K562 (cell line): ENCODE data around the gene LGALS3BP. TPM values are rescaled to one million over a fixed set of nuclear protein-coding genes. Genes with fewer than 3 reads are reported as not detected.

Experiments
- ATAC-seq: fragments of 200-7000 bp; cut with Tn5 transposase; 3 replicates; pipeline ENCODE4 v1.9.1; 2020; ENCODE audit warnings: moderate library complexity
- BruUV-seq: library from RNA; stranded (reverse); fragments of 400-500 nt; replicated peaks from 2 replicates; lab custom pipeline; 2021; lab: Mats Ljungman, UMichigan
- CTCF ChIA-PET: fragments of 300-600 bp; formaldehyde crosslinking; extraction: SDS; loops from one replicate; lab custom pipeline; 2021; ENCODE audit warnings: low intra/inter-chr PET ratio; lab: Yijun Ruan, JAX
- POLR2A ChIA-PET: fragments of 300-600, 350-650 bp; sonication (Branson Sonifier 250); formaldehyde crosslinking; extraction: SDS; loops from one replicate; lab custom pipeline; 2021; ENCODE audit warnings: antibody characterized with exemption, inconsistent platforms; lab: Yijun Ruan, JAX
- DNase-seq, 4 experiments: peaks; one replicate each; pipeline versions ENCODE4 v3.0.0 to v3.0.0-alpha.2; 2011 to 2018; ENCODE audit warnings: low spot score in 3 of 4, mixed read lengths in 3 of 4; ENCODE audit errors: extremely low read depth in 1 of 4
- FAIRE-seq: peaks from 2 replicates; lab custom pipeline; 2011; peaks lifted over from hg19 to GRCh38; lab: Jason Lieb, UNC
- H2AFZ ChIP-seq: 2 replicates; pipeline ENCODE4 v1.6.0; 2011; ENCODE audit warnings: low read depth, low read length, control low read depth, inconsistent platforms
- H3K27ac ChIP-seq: fragments of 200-600 bp; 3 replicates; pipeline ENCODE4 v1.8.0; 2011; ENCODE audit warnings: low read depth, mild to moderate bottlenecking, control low read depth, inconsistent platforms, low read length, moderate library complexity, mixed read lengths; ENCODE audit errors: extremely low read depth
- H3K27me3 ChIP-seq, 2 experiments: fragments of 300-600 bp in 1 of 2; 2 replicates in 1 of 2; 3 replicates in 1 of 2; pipeline versions ENCODE4 v1.6.0 to v1.8.0; 2011; ENCODE audit warnings: inconsistent platforms in 2 of 2, low read length in 2 of 2, mild to moderate bottlenecking in 1 of 2, mixed read lengths in 1 of 2, moderate library complexity in 1 of 2; ENCODE audit not compliant: control insufficient read depth in 2 of 2, insufficient read depth in 2 of 2
- H3K36me3 ChIP-seq: fragments of 300-600 bp; 3 replicates; pipeline ENCODE4 v1.8.0; 2011; ENCODE audit warnings: mild to moderate bottlenecking, low read length, inconsistent platforms; ENCODE audit not compliant: control insufficient read depth, insufficient read depth
- H3K4me1 ChIP-seq, 2 experiments: fragments of 200-600 bp in 1 of 2; replicated peaks in 1 of 2; 2 replicates in 1 of 2; 3 replicates in 1 of 2; pipeline versions ENCODE4 v1.5.1 to v1.8.0; 2011; ENCODE audit warnings: inconsistent platforms in 2 of 2, low read length in 2 of 2, mild to moderate bottlenecking in 1 of 2, mixed read lengths in 1 of 2, moderate library complexity in 1 of 2; ENCODE audit not compliant: control insufficient read depth in 2 of 2, insufficient read depth in 2 of 2
- H3K4me2 ChIP-seq: 2 replicates; pipeline ENCODE4 v1.6.1; 2011; ENCODE audit warnings: low read length, control low read depth, inconsistent platforms, mixed read lengths; ENCODE audit not compliant: insufficient read depth
- H3K4me3 ChIP-seq: fragments of 200-600 bp; sonication (generic), shearing (Covaris generic); 2 replicates; pipeline ENCODE4 v1.5.1; 2016; ENCODE audit warnings: control low read depth, inconsistent platforms
- H3K79me2 ChIP-seq: fragments of 200-600 bp; 3 replicates; pipeline ENCODE4 v1.8.0; 2011; ENCODE audit warnings: low read length, inconsistent platforms; ENCODE audit not compliant: control insufficient read depth, insufficient read depth
- H3K9ac ChIP-seq, 2 experiments: 2 replicates each; pipeline versions ENCODE4 v1.6.0 to v1.6.1; 2011; ENCODE audit warnings: low read depth in 2 of 2, low read length in 2 of 2, control low read depth in 1 of 2, inconsistent platforms in 1 of 2, mild to moderate bottlenecking in 1 of 2, mixed read lengths in 1 of 2; ENCODE audit not compliant: insufficient read depth in 1 of 2
- H3K9me1 ChIP-seq: one replicate; pipeline ENCODE4 v1.6.0; 2011; ENCODE audit warnings: inconsistent platforms, mild to moderate bottlenecking, low read length, moderate library complexity; ENCODE audit not compliant: control insufficient read depth, insufficient read depth
- H3K9me3 ChIP-seq: replicated peaks from 2 replicates; pipeline ENCODE4 v1.5.1; 2011; ENCODE audit warnings: low read depth, low read length, inconsistent platforms; ENCODE audit not compliant: control insufficient read depth, insufficient read depth
- H4K20me1 ChIP-seq: replicated peaks from 2 replicates; pipeline ENCODE4 v1.6.1; 2011; ENCODE audit warnings: low read length, inconsistent platforms, mixed read lengths; ENCODE audit not compliant: control insufficient read depth, insufficient read depth
- DNMT1 ChIP-seq: fragments of 450-650 bp; IDR thresholded peaks from 2 replicates; pipeline ENCODE4 v1.6.1; 2016; ENCODE audit warnings: antibody characterized with exemption, mild to moderate bottlenecking
- E2F6 ChIP-seq, 2 experiments: IDR thresholded peaks; 2 replicates each; pipeline ENCODE4 v1.6.1; 2011; ENCODE audit warnings: borderline replicate concordance in 1 of 2, control low read depth in 1 of 2, low read depth in 1 of 2, low read length in 1 of 2, mild to moderate bottlenecking in 1 of 2, mixed read lengths in 1 of 2, moderate library complexity in 1 of 2; ENCODE audit not compliant: insufficient read depth in 1 of 2, insufficient read length in 1 of 2, poor library complexity in 1 of 2, severe bottlenecking in 1 of 2; ENCODE audit errors: extremely low read depth in 1 of 2
- FOXK2 ChIP-seq, 2 experiments: fragments of 450-650 bp; IDR thresholded peaks in 1 of 2; conservative IDR thresholded peaks in 1 of 2; 2 replicates each; pipeline ENCODE4 v1.6.1; 2016; ENCODE audit warnings: low read depth in 2 of 2, mild to moderate bottlenecking in 1 of 2
- MED1 ChIP-seq: sonication (generic); formaldehyde crosslinking; IDR thresholded peaks from 2 replicates; pipeline ENCODE4 v1.8.1; 2023; ENCODE audit warnings: missing genetic modification reagents, borderline replicate concordance
- NCOA4 ChIP-seq: fragments of 450-650 bp; IDR thresholded peaks from 2 replicates; pipeline ENCODE4 v1.6.1; 2018; ENCODE audit warnings: mild to moderate bottlenecking; ENCODE audit not compliant: partially characterized antibody
- NELFE ChIP-seq: IDR thresholded peaks from 2 replicates; pipeline ENCODE4 v1.6.1; 2011; ENCODE audit warnings: mild to moderate bottlenecking; ENCODE audit not compliant: insufficient read depth, insufficient read length
- NR2C2 ChIP-seq, 2 experiments: fragments of 200-800 bp in 1 of 2; sonication (Bioruptor generic) in 1 of 2; sonication (generic) in 1 of 2; formaldehyde crosslinking in 1 of 2; IDR thresholded peaks; 2 replicates each; pipeline versions ENCODE4 v1.6.1 to v1.8.0; 2016 to 2022; ENCODE audit warnings: mild to moderate bottlenecking in 1 of 2, missing compliant biosample characterization in 1 of 2, missing genetic modification characterization in 1 of 2, missing genetic modification reagents in 1 of 2
- RFX5 ChIP-seq: IDR thresholded peaks from 2 replicates; pipeline ENCODE4 v1.6.1; 2011; ENCODE audit warnings: low read depth, mild to moderate bottlenecking, improper control_type of control experiment, low read length
- STAT5B ChIP-seq: fragments of 250-450 bp; sonication (Bioruptor Pico); IDR thresholded peaks from 2 replicates; pipeline ENCODE4 v1.8.0; 2021; ENCODE audit warnings: mild to moderate bottlenecking, inconsistent platforms
- ZNF778 ChIP-seq: fragments of 450-650 bp; formaldehyde crosslinking; IDR thresholded peaks from 2 replicates; pipeline ENCODE4 v1.4.0; 2020; ENCODE audit warnings: mild to moderate bottlenecking, moderate library complexity
- WGBS: fragments of 100-300 bp; shearing (Covaris generic); methylation state at CpG from one replicate; pipeline ENCODE4 v1.1.6; 2016; ENCODE audit warnings: low coverage, mixed read lengths; ENCODE audit not compliant: insufficient coverage; ENCODE audit errors: missing lambda C conversion rate; 5-methylcytosine and 5-hydroxymethylcytosine counted together
- in situ Hi-C: fragments of 300-500 bp; cut with MboI; formaldehyde crosslinking; loops from 4 replicates; pipeline ENCODE4 v1.15.0; 2018; ENCODE audit warnings: inconsistent platforms, mixed read lengths
- intact Hi-C: fragments of 100-400 bp; cut with micrococcal nuclease; formaldehyde crosslinking; loops from 2 replicates; pipeline ENCODE4 v1.14.2; 2022
- polyA plus RNA-seq, 8 experiments: library from polyadenylated mRNA; depleted of rRNA in 4 of 8; stranded (reverse) in 5 of 8; unstranded in 3 of 8; fragments of >200 nt; fragmentation: Nextera tagmentation in 2 of 8; fragmentation: Illumina TruSeq in 1 of 8; extraction: Ambion mirVana in 2 of 8; extraction: Trizol in 1 of 8; gene quantifications; 2 replicates each; pipeline versions ENCODE4 v1.2.1 to v1.2.3, GENCODE V29; 2011 to 2014; ENCODE audit warnings: inconsistent platforms in 1 of 8, missing spikeins in 1 of 8
- total RNA-seq, 7 experiments: library from RNA; depleted of rRNA in 6 of 7; stranded (reverse); fragments of >200 nt in 6 of 7; fragmentation: Illumina TruSeq in 2 of 7; extraction: Trizol in 2 of 7; gene quantifications; 2 replicates each; pipeline versions ENCODE4 v1.2.1 to v1.2.3, GENCODE V29; 2011 to 2021; ENCODE audit warnings: low replicate concordance in 1 of 7

The LGALS3BP gene
- total and polyA plus RNA-seq, 9 of the 15 experiments (the other 6 are each of a cell fraction or from before 2014, with no cell fraction given): 0.39 to 5.3 (median 3.2) TPM

- H3K27me3 ChIP-seq: peaks cover 35 to 81% of the 10 kb centered on the region in 2 experiments
- WGBS: 7% methylated on average over 18 of the region's 18 CpGs
- H3K9ac ChIP-seq: no peak overlapping the region
- ATAC-seq: no peak
- H3K9me3 ChIP-seq: no peaks in the 10 kb centered on the region
- TF ChIP-seq RFX5 (no peak), DNMT1 (no peak), NELFE (no peak), ZNF778 (CRISPR knock-in tag) (no peak), E2F6 (IDR thresholded peaks at IDR 0.05; ENCODE audit: borderline replicate concordance in 1 of 2, extremely low read depth in 1 of 2, insufficient read depth in 1 of 2, insufficient read length in 1 of 2, low read depth in 1 of 2, low read length in 1 of 2, poor library complexity in 1 of 2, severe bottlenecking in 1 of 2) (no peak), MED1 (CRISPR knock-in tag) (no peak), FOXK2 (conservative IDR thresholded peaks at IDR 0.05 in 1 of 2, IDR thresholded peaks at IDR 0.05 in 1 of 2; ENCODE audit: low read depth in 2 of 2) (no peak), NR2C2 (CRISPR knock-in tag; IDR thresholded peaks at IDR 0.05) (no peak), NR2C2 (tag; IDR thresholded peaks at IDR 0.05) (no peak), STAT5B (CRISPR knock-in tag) (no peak), NCOA4 (no peak)
- H3K79me2 ChIP-seq: no peaks in the 10 kb centered on the region
- POLR2A ChIA-PET: interaction anchor here (0.6 kb wide), 1 partner anchor 12 kb away, joined by 4 read pairs; no protein-coding TSS in a partner anchor
- H3K9me1 ChIP-seq: no peaks in the 10 kb centered on the region
- BruUV-seq: no TSS peak
- H2AFZ ChIP-seq: no peak overlapping the region
- no peak for DNase-seq
- H3K36me3 ChIP-seq: no peaks in the 10 kb centered on the region
- H3K4me3 ChIP-seq: no peak overlapping the region
- H4K20me1 ChIP-seq: no peaks in the 10 kb centered on the region; the same call in 1 of the 2 replicates
- no peak overlapping the region for H3K4me2 ChIP-seq
- CTCF ChIA-PET: no interaction called here
- in situ Hi-C loops: no loop called here
- no peak overlapping the region for H3K27ac ChIP-seq
- no peaks in the 10 kb centered on the region for H3K4me1 ChIP-seq
- intact Hi-C loops: no loop called here
- FAIRE-seq: no peak
Observed at GRCh38 chr17:78947235-78948149, 32.2 kb downstream of the LGALS3BP start.
